Rectal smooth muscle tissue (tissue), 1 donor: ENCODE results near the gene MCM3AP.
"Not testable (repeated sequence)": the region's sequence is repeated elsewhere in the genome, so short reads cannot be mapped to it uniquely, and the experiment has no call there.

Source experiments
- H3K27ac ChIP-seq: one replicate; pipeline ENCODE4 v1.7.0; 2013; ENCODE audit warnings: low read depth, low read length, inconsistent platforms
- H3K27me3 ChIP-seq: one replicate; pipeline ENCODE4 v1.7.0; 2013; ENCODE audit warnings: low read length; ENCODE audit not compliant: control insufficient read depth, insufficient read depth
- H3K36me3 ChIP-seq: one replicate; pipeline ENCODE4 v1.7.0; 2013; ENCODE audit warnings: low read length; ENCODE audit not compliant: control insufficient read depth, insufficient read depth
- H3K4me1 ChIP-seq: one replicate; pipeline ENCODE4 v1.7.0; 2013; ENCODE audit warnings: low read length; ENCODE audit not compliant: control insufficient read depth, insufficient read depth
- H3K4me3 ChIP-seq: one replicate; pipeline ENCODE4 v1.7.0; 2013; ENCODE audit warnings: low read length
- H3K9ac ChIP-seq: one replicate; pipeline ENCODE4 v1.7.0; 2013; ENCODE audit warnings: low read length

The MCM3AP gene

DNA sequence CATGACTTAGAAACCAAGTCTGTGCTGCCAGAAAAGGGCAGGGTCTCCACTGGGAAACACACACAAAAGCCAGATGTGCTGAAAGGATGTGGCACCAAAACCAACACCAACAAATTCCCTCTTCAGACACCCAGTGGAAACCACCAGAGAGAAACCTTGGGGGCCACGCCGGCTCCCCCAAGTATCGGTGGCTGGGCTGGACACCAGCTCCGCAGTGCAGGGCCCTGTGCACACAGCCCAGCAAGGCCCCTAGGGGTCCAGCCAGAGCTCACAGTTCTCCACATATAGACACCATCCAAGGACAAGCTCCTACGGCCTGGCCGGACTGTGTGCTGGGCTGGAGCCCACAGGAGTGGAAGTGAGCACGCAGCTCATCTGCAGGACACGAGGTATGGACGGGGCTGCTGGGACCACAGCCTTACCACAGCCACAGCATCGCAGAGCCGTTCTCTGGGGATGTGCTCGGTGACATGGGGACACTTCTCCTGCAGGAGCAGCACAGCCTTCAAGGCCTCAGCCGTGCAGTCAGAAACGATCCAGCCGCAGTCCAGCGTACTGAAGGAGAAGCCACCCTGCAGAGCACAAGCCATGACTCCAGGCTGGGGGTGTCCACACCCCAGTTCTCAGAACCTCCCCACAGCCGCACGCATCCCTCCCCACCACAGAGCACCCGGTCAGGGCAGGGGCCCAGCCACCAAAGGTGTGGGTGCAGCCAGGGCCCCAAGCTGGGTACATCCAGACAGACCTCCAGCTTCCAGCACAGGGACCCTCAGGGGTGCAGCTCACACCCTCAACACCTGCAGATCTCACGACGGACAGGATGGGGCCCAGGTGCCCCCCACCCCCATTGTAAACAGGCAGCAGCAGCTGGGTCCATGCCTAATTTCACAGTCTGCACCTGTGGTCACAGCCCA, 78.1 kb downstream of the MCM3AP start:
- Histone ChIP-seq H3K4me1 (no peaks in the 10 kb centered on the region), H3K4me3 (no peak overlapping the region), H3K27me3 (no peaks in the 10 kb centered on the region), H3K9ac (no peak overlapping the region), H3K27ac (no peak overlapping the region), H3K36me3 (peaks cover 25% of the 10 kb centered on the region)

DNA sequence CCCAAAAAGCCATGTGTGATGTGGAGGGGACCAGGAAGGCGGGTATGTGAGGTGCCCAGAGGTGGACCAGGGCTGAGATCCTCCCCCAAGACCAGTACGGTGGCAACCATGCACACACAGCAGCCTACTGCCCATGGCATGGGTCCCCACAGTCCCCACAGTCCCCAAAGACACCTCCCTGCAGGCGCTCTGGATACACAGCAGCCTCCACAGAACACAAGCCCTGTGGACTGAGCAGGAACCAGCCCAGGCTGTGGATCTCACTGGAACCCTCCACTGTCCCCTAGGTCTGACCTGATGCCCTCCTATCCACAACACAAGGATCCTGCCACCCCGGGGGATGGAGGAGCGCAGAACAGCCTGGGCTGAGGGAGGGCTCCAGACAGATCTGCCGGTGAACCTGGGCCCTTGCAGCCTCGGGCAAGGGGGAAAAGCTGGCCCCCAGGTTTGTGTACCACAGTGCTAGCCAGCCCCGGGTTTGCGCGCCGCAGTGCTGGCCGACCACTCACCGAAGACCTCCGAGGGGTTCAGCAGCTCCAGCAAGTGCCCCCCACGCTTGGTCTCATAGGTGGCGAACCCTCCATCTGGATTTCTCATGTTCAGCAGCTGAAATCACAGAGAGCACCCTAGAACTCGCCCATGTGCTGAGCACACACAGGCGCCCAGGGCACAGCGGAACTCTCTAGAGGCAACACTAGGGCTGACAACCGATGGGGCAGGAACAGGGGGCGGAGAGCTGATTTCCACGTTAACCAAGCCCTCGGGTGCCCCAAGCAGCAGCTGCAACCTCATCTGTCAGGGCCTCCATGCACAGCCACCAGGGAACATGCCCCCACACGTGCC, 79.0 kb downstream of the MCM3AP start:
- Histone ChIP-seq H3K9ac (no peak overlapping the region), H3K4me3 (no peak overlapping the region), H3K27ac (no peak overlapping the region), H3K27me3 (no peaks in the 10 kb centered on the region), H3K4me1 (no peaks in the 10 kb centered on the region), H3K36me3 (peaks cover 25% of the 10 kb centered on the region)

DNA sequence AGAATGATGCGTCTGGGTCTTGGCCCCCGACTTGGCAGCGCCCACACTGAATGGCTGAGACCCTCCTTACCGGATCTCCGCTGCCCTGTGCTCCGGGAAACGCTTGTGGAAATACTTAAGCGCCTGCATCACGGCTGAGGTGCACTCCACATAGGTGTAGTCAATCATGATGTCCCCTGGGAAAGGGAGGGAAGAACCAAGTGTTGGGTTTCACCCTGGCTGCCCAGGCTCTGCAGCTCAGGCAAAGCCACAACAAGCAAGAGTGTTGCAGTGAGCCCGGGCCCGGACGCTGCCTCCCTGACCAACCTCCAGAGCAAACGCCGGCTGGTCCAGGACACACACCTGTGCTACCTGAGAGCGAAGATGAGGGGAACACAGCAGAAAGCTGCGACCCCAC, 79.6 kb downstream of the MCM3AP start:
- H3K27ac ChIP-seq, result no peak overlapping the region
- H3K27me3 ChIP-seq, result no peaks in the 10 kb centered on the region
- H3K36me3 ChIP-seq, result peaks cover 25% of the 10 kb centered on the region
- no peaks in the 10 kb centered on the region for H3K4me1 ChIP-seq
- H3K4me3 ChIP-seq, result no peak overlapping the region
- no peak overlapping the region for H3K9ac ChIP-seq

DNA sequence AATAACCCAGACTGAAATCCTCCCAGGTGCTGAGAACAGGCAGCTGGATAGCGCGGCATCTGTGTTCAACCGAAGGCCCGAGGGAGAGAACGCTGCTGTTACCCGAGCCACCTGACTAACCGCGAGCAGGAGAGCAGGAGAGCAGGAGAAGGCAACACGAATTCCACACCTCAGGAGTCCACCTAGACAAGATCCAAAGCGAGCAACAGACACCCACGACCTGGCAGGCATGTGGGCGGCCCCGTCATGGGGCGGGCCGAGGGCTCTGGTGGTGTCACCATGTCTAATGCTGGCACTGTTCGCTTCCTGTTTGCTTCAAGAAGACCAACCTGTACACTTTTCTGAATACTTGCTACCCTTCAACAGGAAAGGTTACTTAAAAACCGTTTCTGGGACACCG, 80.2 kb downstream of the MCM3AP start:
- peaks cover 25% of the 10 kb centered on the region for H3K36me3 ChIP-seq
- H3K9ac ChIP-seq, result no peak overlapping the region
- H3K27me3 ChIP-seq, result no peaks in the 10 kb centered on the region
- no peaks in the 10 kb centered on the region for H3K4me1 ChIP-seq
- H3K27ac ChIP-seq, result no peak overlapping the region
- H3K4me3 ChIP-seq, result no peak overlapping the region

DNA sequence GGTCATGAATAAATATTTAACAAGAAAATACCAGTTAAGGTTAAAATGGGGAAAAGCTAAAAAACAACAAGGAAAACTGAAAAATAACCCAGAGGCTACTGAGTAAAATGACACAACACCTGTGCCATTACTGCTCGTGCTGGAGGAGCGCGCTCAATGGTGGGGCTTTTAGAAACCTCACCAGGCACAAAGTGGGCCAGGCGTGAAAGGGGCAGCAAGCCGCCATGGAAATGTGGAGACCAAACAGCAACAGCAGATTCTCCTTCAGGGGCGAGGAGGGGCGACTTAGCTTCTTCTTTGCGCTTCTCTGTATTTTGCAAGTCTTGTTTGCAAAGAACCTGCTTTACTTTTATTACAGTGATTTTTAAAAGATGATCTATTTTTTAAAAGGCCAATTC, 82.2 kb downstream of the MCM3AP start:
- no peaks in the 10 kb centered on the region for H3K27me3 ChIP-seq
- H3K27ac ChIP-seq, result no peak overlapping the region
- H3K4me1 ChIP-seq, result no peaks in the 10 kb centered on the region
- peaks cover 22% of the 10 kb centered on the region for H3K36me3 ChIP-seq
- H3K4me3 ChIP-seq, result no peak overlapping the region
- no peak overlapping the region for H3K9ac ChIP-seq

DNA sequence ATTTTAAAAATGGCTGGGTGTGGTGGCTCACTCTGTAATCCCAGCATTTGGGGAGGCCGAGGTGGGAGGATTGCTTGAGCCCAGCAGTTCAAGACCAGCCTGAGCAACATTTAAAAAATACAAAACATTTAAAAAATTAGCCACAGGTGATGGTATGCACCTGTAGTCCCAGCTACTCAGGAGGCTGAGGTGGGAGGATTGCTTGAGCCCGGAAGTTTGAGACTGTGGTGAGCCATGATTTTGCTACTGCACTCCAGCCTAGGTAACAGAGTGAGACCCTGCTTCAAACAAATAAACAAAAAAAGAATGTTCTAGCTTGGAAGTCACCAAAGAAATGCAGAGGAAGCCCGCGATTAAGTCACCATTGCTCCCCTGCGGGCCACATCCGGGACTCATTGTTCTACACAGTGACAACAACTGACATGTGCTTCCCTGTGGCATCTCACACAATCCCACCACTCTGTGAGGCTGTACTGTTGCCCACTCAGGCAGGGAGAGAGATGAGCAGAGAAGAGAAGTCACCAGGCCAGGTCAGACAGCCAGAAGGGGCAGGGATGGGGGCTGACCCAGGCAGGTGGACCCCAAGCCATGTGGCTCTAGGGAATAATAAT, 82.7 kb downstream of the MCM3AP start:
- Histone ChIP-seq H3K27ac (no peak overlapping the region), H3K9ac (no peak overlapping the region), H3K4me3 (no peak overlapping the region), H3K27me3 (no peaks in the 10 kb centered on the region), H3K36me3 (peaks cover 17% of the 10 kb centered on the region), H3K4me1 (no peaks in the 10 kb centered on the region)

DNA sequence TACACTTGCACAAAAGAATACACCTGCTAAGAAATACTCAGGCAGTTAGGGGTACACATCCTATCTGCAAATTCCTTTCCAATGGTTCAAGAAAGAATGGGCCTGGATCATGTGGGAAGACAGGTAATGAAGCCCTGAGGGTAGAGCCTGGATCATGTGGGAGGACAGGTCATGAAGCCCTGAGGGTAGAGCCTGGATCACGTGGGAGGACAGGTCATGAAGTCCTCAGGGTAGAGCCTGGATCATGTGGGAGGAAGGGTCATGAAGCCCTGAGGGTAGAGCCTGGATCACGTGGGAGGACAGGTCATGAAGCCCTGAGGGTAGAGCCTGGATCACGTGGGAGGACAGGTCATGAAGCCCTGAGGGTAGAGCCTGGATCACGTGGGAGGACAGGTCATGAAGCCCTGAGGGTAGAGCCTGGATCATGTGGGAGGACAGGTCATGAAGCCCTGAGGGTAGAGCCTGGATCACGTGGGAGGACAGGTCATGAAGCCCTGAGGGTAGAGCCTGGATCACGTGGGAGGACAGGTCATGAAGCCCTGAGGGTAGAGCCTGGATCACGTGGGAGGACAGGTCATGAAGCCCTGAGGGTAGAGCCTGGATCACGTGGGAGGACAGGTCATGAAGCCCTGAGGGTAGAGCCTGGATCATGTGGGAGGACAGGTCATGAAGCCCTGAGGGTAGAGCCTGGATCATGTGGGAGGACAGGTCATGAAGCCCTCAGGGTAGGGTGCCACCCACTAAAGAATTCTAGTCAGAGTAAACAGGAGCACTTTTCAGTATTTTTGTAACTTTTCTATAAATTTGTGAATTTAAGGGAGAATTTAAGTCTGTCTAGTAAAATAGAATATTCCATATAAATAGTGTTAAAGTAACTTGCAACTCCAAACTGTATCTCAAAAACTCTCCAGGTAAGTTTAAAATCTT, 84.3 kb downstream of the MCM3AP start:
- H3K4me1 ChIP-seq, H3K36me3 ChIP-seq, H3K9ac ChIP-seq, H3K27ac ChIP-seq, H3K27me3 ChIP-seq, H3K4me3 ChIP-seq: not testable (repeated sequence)

DNA sequence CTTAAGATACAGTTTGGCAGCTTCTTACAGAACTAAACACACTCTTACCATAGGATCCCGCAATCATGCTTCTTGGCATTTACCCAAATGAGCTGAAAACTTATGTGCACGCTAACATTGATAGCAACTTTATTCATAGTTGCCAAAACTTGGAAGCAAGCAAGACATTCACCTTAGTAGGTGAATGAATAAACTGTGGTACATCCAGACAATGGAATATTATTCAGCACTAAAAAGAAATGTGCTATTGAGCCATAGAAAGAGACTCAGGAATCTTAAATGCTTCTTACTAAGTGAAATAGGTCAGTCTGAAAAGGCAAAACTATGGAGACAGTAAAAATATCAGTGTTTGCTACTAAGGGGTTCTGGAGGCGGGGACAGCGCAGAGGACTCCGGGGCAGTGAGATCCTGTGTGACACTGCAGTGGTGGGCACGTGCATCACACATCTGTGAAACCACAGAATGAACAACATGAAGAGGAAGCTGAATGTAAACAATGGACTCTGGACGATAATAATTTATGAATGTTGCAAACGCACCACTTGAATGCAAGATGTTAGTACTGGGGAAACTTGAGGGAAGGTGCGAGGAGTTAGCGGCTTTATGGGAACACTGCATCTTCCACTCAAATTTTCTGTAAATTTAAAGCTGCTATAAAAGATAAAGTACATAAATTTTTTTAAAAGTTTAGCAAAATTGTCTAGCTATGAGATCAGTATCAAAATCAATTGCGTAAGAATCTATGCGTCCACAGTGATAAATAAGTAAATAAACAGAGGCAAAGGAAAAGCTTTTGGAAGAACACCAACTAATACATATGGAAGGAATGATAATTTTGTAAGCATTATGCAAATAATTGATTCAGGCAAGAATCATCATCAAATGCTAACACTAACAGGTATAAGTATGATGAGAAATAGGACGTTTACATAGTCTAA, 85.7 kb downstream of the MCM3AP start:
- Histone ChIP-seq H3K4me1 (no peaks in the 10 kb centered on the region), H3K9ac (no peak overlapping the region), H3K27me3 (no peaks in the 10 kb centered on the region), H3K36me3 (peaks cover 8% of the 10 kb centered on the region), H3K27ac (no peak overlapping the region), H3K4me3 (no peak overlapping the region)

DNA sequence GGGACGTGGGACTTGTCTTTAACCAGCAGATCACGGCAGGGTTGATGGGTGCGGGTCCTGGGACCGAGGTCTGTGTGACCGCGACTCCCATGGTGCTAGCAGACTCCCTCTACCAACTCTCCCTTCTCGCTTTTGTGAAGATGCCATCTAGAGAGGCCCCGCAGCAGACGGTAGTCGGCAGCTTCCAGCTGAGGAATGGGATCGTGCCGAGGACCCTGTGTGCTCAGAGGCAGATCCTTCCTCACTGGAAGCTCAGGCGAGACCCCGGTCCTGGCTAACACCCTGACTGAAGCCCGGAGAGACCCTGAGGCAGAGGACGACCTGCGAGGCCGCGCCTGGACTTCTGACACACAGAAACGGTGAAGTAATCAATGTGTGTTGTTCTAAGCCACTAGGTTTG, 88.7 kb downstream of the MCM3AP start:
- no peak overlapping the region for H3K27ac ChIP-seq
- H3K27me3 ChIP-seq, result no peaks in the 10 kb centered on the region
- no peak overlapping the region for H3K9ac ChIP-seq
- H3K4me3 ChIP-seq, result no peak overlapping the region
- peaks cover 25% of the 10 kb centered on the region for H3K36me3 ChIP-seq
- H3K4me1 ChIP-seq, result no peaks in the 10 kb centered on the region

DNA sequence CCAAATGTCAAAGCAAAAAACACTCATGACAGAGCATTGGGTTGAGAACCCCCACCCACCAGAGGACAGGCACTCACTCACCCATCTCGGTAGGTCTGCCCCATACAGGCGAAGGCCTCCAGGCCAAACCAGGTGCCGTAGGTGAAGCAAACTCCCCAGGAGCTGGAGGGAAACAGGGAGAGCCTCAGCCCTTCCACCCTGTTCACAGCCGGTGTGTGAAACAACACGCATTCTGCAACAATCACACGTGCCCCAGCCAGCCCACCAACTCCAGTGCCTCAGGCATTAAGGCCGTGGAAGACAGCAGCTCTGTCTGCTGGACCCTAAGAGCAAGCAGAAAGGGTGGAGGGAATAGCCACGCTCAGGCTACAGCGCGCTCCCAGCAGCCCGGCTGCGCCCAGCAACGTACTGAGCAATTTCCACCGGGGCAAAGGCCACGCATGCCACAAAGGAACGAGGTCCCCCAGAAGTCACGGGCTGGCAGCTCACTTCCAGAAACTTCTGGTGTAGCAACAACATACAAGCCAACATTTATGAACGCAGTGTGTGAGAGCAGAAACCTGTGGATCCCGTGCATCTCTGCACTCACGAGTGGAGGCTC, 89.7 kb downstream of the MCM3AP start:
- Histone ChIP-seq H3K27me3 (no peaks in the 10 kb centered on the region), H3K9ac (no peak overlapping the region), H3K27ac (no peak overlapping the region), H3K4me3 (no peak overlapping the region), H3K36me3 (peaks cover 25% of the 10 kb centered on the region), H3K4me1 (no peaks in the 10 kb centered on the region)
